IMR-90 (cell line): ENCODE results near the gene GTF3C4. TPM values are rescaled to one million over a fixed set of nuclear protein-coding genes. Genes with fewer than 3 reads are reported as not detected.

ENCODE experiments used
- ATAC-seq: fragments of 200-7000 bp; cut with Tn5 transposase; 2 replicates; pipeline ENCODE4 v1.9.1; 2020; ENCODE audit warnings: low read depth, mild to moderate bottlenecking, moderate library complexity
- BruUV-seq: library from RNA; stranded (reverse); fragments of 400-500 nt; replicated peaks from 2 replicates; lab custom pipeline; 2021; lab: Mats Ljungman, UMichigan
- CTCF ChIA-PET: fragments of 300-600 bp; formaldehyde crosslinking; extraction: SDS; loops from one replicate; lab custom pipeline; 2021; ENCODE audit warnings: antibody characterized with exemption; lab: Yijun Ruan, JAX
- POLR2A ChIA-PET: fragments of 300-600 bp; sonication (Branson Sonifier 250); formaldehyde crosslinking; loops from one replicate; lab custom pipeline; 2022; ENCODE audit warnings: antibody characterized with exemption; ENCODE audit not compliant: unreplicated experiment; lab: Charles Lee
- DNase-seq: peaks from one replicate; pipeline ENCODE4 v3.0.0; 2013
- H2AFZ ChIP-seq: replicated peaks from 2 replicates; pipeline ENCODE3; 2013; ENCODE audit warnings: low read length, mild to moderate bottlenecking; ENCODE audit not compliant: poor library complexity
- H2AK5ac ChIP-seq: 2 replicates; pipeline ENCODE4 v1.6.1; 2013; ENCODE audit warnings: low read depth, low read length, inconsistent platforms
- H2AK9ac ChIP-seq: replicated peaks from 2 replicates; pipeline ENCODE3; 2013; ENCODE audit warnings: mild to moderate bottlenecking, low read depth, low read length, moderate library complexity; ENCODE audit not compliant: poor library complexity
- H2BK120ac ChIP-seq: 2 replicates; pipeline ENCODE4 v1.6.1; 2013; ENCODE audit warnings: low read depth, low read length, inconsistent platforms
- H2BK15ac ChIP-seq: 3 replicates; pipeline ENCODE4 v1.6.1; 2013; ENCODE audit warnings: low read depth, low read length, inconsistent platforms
- H2BK20ac ChIP-seq: 2 replicates; pipeline ENCODE4 v1.6.1; 2013; ENCODE audit warnings: low read depth, mild to moderate bottlenecking, inconsistent platforms, low read length, moderate library complexity
- H2BK5ac ChIP-seq: 2 replicates; pipeline ENCODE4 v1.6.1; 2013; ENCODE audit warnings: mild to moderate bottlenecking, low read depth, low read length, inconsistent platforms; ENCODE audit not compliant: poor library complexity, severe bottlenecking
- H3K14ac ChIP-seq: replicated peaks from 2 replicates; pipeline ENCODE4 v1.6.1; 2013; ENCODE audit warnings: low read depth, low read length, inconsistent platforms
- H3K18ac ChIP-seq: 2 replicates; pipeline ENCODE4 v1.6.1; 2013; ENCODE audit warnings: low read depth, low read length, control low read depth
- H3K23ac ChIP-seq: 2 replicates; pipeline ENCODE4 v1.6.1; 2013; ENCODE audit warnings: low read depth, low read length, inconsistent platforms
- H3K27ac ChIP-seq: 2 replicates; pipeline ENCODE4 v1.5.1; 2013; ENCODE audit warnings: mild to moderate bottlenecking, control low read depth, low read length; ENCODE audit not compliant: insufficient read depth
- H3K27me3 ChIP-seq: 2 replicates; pipeline ENCODE4 v1.6.1; 2013; ENCODE audit warnings: low read length; ENCODE audit not compliant: control insufficient read depth, insufficient read depth
- H3K36me3 ChIP-seq: 2 replicates; pipeline ENCODE4 v1.6.1; 2013; ENCODE audit warnings: low read length, mixed read lengths; ENCODE audit not compliant: control insufficient read depth, insufficient read depth
- H3K4ac ChIP-seq: 2 replicates; pipeline ENCODE4 v1.6.1; 2013; ENCODE audit warnings: low read depth, low read length, inconsistent platforms
- H3K4me1 ChIP-seq: 2 replicates; pipeline ENCODE4 v1.6.1; 2013; ENCODE audit warnings: low read length, mixed read lengths; ENCODE audit not compliant: control insufficient read depth, insufficient read depth
- H3K4me2 ChIP-seq: 2 replicates; pipeline ENCODE4 v1.6.1; 2013; ENCODE audit warnings: low read depth, mild to moderate bottlenecking, control low read depth, low read length, moderate library complexity
- H3K4me3 ChIP-seq: 2 replicates; pipeline ENCODE4 v1.5.1; 2013; ENCODE audit warnings: low read depth, mild to moderate bottlenecking, control low read depth, low read length, moderate library complexity; ENCODE audit not compliant: insufficient read depth
- H3K56ac ChIP-seq: 2 replicates; pipeline ENCODE4 v1.6.1; 2013; ENCODE audit warnings: low read length, inconsistent platforms; ENCODE audit not compliant: insufficient read depth; ENCODE audit errors: extremely low read depth
- H3K79me1 ChIP-seq, 2 experiments: 2 replicates each; pipeline ENCODE4 v1.6.1; 2013; ENCODE audit warnings: low read length in 2 of 2, inconsistent platforms in 1 of 2, low read depth in 1 of 2
- H3K9ac ChIP-seq: 2 replicates; pipeline ENCODE4 v1.6.1; 2013; ENCODE audit warnings: low read depth, low read length, control low read depth
- H3K9me1 ChIP-seq: 2 replicates; pipeline ENCODE4 v1.6.1; 2013; ENCODE audit warnings: low read length, inconsistent platforms; ENCODE audit not compliant: insufficient read depth
- H3K9me3 ChIP-seq: 2 replicates; pipeline ENCODE4 v1.6.1; 2013; ENCODE audit warnings: low read length; ENCODE audit not compliant: control insufficient read depth, insufficient read depth
- H4K20me1 ChIP-seq: 2 replicates; pipeline ENCODE4 v1.6.1; 2013; ENCODE audit warnings: low read length, inconsistent platforms; ENCODE audit not compliant: insufficient read depth
- H4K5ac ChIP-seq: 2 replicates; pipeline ENCODE4 v1.6.1; 2013; ENCODE audit warnings: mild to moderate bottlenecking, low read depth, low read length, control low read depth
- H4K8ac ChIP-seq, 2 experiments: 2 replicates each; pipeline ENCODE4 v1.6.1; 2013; ENCODE audit warnings: low read depth in 2 of 2, low read length in 2 of 2, control low read depth in 1 of 2, inconsistent platforms in 1 of 2
- H4K91ac ChIP-seq: 2 replicates; pipeline ENCODE4 v1.6.1; 2013; ENCODE audit warnings: low read depth, low read length, inconsistent platforms; ENCODE audit not compliant: insufficient read depth
- BHLHE40 ChIP-seq: fragments of 150-350 bp; IDR thresholded peaks from 2 replicates; pipeline ENCODE4 v1.6.1; 2016; ENCODE audit warnings: mild to moderate bottlenecking, low read depth, low read length
- CEBPB ChIP-seq: IDR thresholded peaks from 2 replicates; pipeline ENCODE4 v1.6.1; 2012; ENCODE audit warnings: low read depth, low read length, improper control_type of control experiment
- CHD1 ChIP-seq: IDR thresholded peaks from 2 replicates; pipeline ENCODE4 v1.6.1; 2012; ENCODE audit warnings: low read depth, low read length, improper control_type of control experiment
- CTCF ChIP-seq: conservative IDR thresholded peaks from 2 replicates; pipeline ENCODE4 v1.5.1; 2012; ENCODE audit warnings: mild to moderate bottlenecking, low read depth, low read length, improper control_type of control experiment
- ELK1 ChIP-seq: fragments of 150-350 bp; IDR thresholded peaks from 2 replicates; pipeline ENCODE4 v1.6.1; 2016; ENCODE audit warnings: low read depth, mild to moderate bottlenecking, low read length, moderate library complexity, borderline replicate concordance
- FOS ChIP-seq: fragments of 150-350 bp; IDR thresholded peaks from 2 replicates; pipeline ENCODE4 v1.6.1; 2016; ENCODE audit warnings: low read depth, low read length
- MAFK ChIP-seq: IDR thresholded peaks from 2 replicates; pipeline ENCODE4 v1.6.1; 2012; ENCODE audit warnings: low read depth, low read length, improper control_type of control experiment
- MAZ ChIP-seq: IDR thresholded peaks from 2 replicates; pipeline ENCODE4 v1.6.1; 2012; ENCODE audit warnings: low read depth, mild to moderate bottlenecking, low read length, improper control_type of control experiment, moderate library complexity, borderline replicate concordance
- MXI1 ChIP-seq: IDR thresholded peaks from 2 replicates; pipeline ENCODE4 v1.6.1; 2012; ENCODE audit warnings: low read depth, mild to moderate bottlenecking, low read length, moderate library complexity, borderline replicate concordance
- NFE2L2 ChIP-seq: fragments of 150-350 bp; IDR thresholded peaks from 2 replicates; pipeline ENCODE4 v1.6.1; 2016; ENCODE audit warnings: low read depth, mild to moderate bottlenecking, low read length
- POLR2A ChIP-seq: IDR thresholded peaks from 2 replicates; pipeline ENCODE4 v1.6.1; 2012; ENCODE audit warnings: mild to moderate bottlenecking, low read depth, low read length
- RAD21 ChIP-seq: IDR thresholded peaks from 2 replicates; pipeline ENCODE4 v1.6.1; 2012; ENCODE audit warnings: low read length, improper control_type of control experiment
- RCOR1 ChIP-seq: IDR thresholded peaks from 2 replicates; pipeline ENCODE4 v1.6.1; 2012; ENCODE audit warnings: mild to moderate bottlenecking, low read length, improper control_type of control experiment; ENCODE audit not compliant: insufficient replicate concordance
- RFX5 ChIP-seq: IDR thresholded peaks from 2 replicates; pipeline ENCODE4 v1.8.0; 2012; ENCODE audit warnings: low read depth, mild to moderate bottlenecking, low read length, moderate library complexity
- SMC3 ChIP-seq: fragments of 150-350 bp; IDR thresholded peaks from 2 replicates; pipeline ENCODE4 v1.6.1; 2016; ENCODE audit warnings: low read depth, mild to moderate bottlenecking, antibody characterized with exemption, low read length, moderate library complexity
- USF2 ChIP-seq: fragments of 150-350 bp; IDR thresholded peaks from 2 replicates; pipeline ENCODE4 v1.6.1; 2017; ENCODE audit warnings: mild to moderate bottlenecking, antibody characterized with exemption, low read length, low read depth
- WGBS, 2 experiments: methylation state at CpG; one replicate each; pipeline versions ENCODE4 v1.1.5 to v1.1.7; 2013; ENCODE audit warnings: missing lambda C conversion rate in 2 of 2; ENCODE audit not compliant: insufficient read length in 1 of 2; ENCODE audit errors: extremely low coverage in 2 of 2; 5-methylcytosine and 5-hydroxymethylcytosine counted together
- dilution Hi-C: fragments of 300-500 bp; cut with HindIII; formaldehyde crosslinking; loops from one replicate; pipeline ENCODE4 v1.14.3; 2018; ENCODE audit warnings: low sequenced_read_pairs; ENCODE audit not compliant: unreplicated experiment
- in situ Hi-C: fragments of 300-500 bp; cut with MboI; formaldehyde crosslinking; loops from 3 replicates; pipeline ENCODE4 v1.14.3; 2019; ENCODE audit warnings: low sequenced_read_pairs, inconsistent platforms, mixed read lengths
- intact Hi-C: fragments of 100-400 bp; cut with micrococcal nuclease; formaldehyde crosslinking; loops from 2 replicates; pipeline ENCODE4 v1.10.0; 2022
- polyA plus RNA-seq, 3 experiments: library from polyadenylated mRNA; depleted of rRNA; stranded (reverse); fragments of >200 nt; gene quantifications; 2 replicates each; pipeline ENCODE4 v1.2.3, GENCODE V29; 2012; ENCODE audit warnings: low replicate concordance in 1 of 3
- total RNA-seq: library from RNA; depleted of rRNA; stranded (reverse); fragments of >200 nt; gene quantifications from 2 replicates; pipeline ENCODE4 v1.2.3, GENCODE V29; 2012

GTF3C4 gene
- total and polyA plus RNA-seq, 2 of the 4 experiments (the other 2 are of a cell fraction) = 4.7 to 16.5 TPM

GRCh38 chr9:132644251-132644650, 26.0 kb upstream of the GTF3C4 start:
- Histone ChIP-seq H4K8ac (no peak overlapping the region), H3K27me3 (no peaks in the 10 kb centered on the region), H2AFZ (no peak overlapping the region), H3K4me3 (no peak overlapping the region), H3K79me1 (peaks cover 0 to 8% of the 10 kb centered on the region in 2 experiments; a peak in 3 of 4 replicates), H2BK20ac (no peak overlapping the region), H3K9me3 (no peaks in the 10 kb centered on the region), H2BK15ac (no peak overlapping the region), H3K9me1 (peaks cover 12% of the 10 kb centered on the region), H2AK5ac (no peak overlapping the region), H3K36me3 (peaks cover 42% of the 10 kb centered on the region), H3K18ac (no peak overlapping the region), H3K27ac (no peak overlapping the region), H2BK120ac (no peak overlapping the region), H3K4me2 (no peak overlapping the region), H2AK9ac (no peak overlapping the region), H3K14ac (no peak overlapping the region), H4K91ac (no peak overlapping the region), H3K9ac (no peak overlapping the region), H3K4me1 (peaks cover 10% of the 10 kb centered on the region), H2BK5ac (no peak overlapping the region), H3K56ac (no peak overlapping the region), H4K20me1 (peaks cover 3% of the 10 kb centered on the region; the same call in 1 of the 2 replicates), H3K4ac (no peak overlapping the region), H3K23ac (no peak overlapping the region), H4K5ac (no peak overlapping the region)
- intact Hi-C loops (no loop called here), dilution Hi-C loops (no loop called here), in situ Hi-C loops (no loop called here)
- DNase-seq (no peak), ATAC-seq (no peak)
- ChIA-PET CTCF (interaction anchor here (0.7 to 1.9 kb wide), 2 partner anchors 11 to 16 kb away, joined by 3 to 4 read pairs; no protein-coding TSS in a partner anchor), POLR2A (no interaction called here)
- no TSS peak for BruUV-seq
- no CpG with 5 or more reads among the region's 3 CpGs for WGBS, 2 experiments
- TF ChIP-seq USF2 = no peak
- no peak for TF ChIP-seq RAD21
- TF ChIP-seq SMC3 = no peak
- no peak for TF ChIP-seq MAZ
- TF ChIP-seq MXI1 = no peak
- TF ChIP-seq MAFK = no peak
- TF ChIP-seq BHLHE40 = no peak
- no peak for TF ChIP-seq FOS
- no peak for TF ChIP-seq CHD1
- no peak for TF ChIP-seq CTCF
- TF ChIP-seq RFX5 = no peak
- no peak for TF ChIP-seq RCOR1
- no peak for TF ChIP-seq ELK1
- no peak for TF ChIP-seq CEBPB
- no peak for TF ChIP-seq POLR2A
- no peak for TF ChIP-seq NFE2L2
